ENCODE results near the gene ALG12.

The ALG12 gene

GRCh38 chr22:49929211-49929979, 11.2 kb upstream of the ALG12 start:
- no peak for DNase-seq

GRCh38 chr22:49928555-49929210, 10.4 kb upstream of the ALG12 start:
- no peak for DNase-seq

GRCh38 chr22:49928185-49928495, 9.9 kb upstream of the ALG12 start:
- no peak for DNase-seq

- DNase-seq = no peak
Measured at GRCh38 chr22:49927483-49928184, 9.4 kb upstream of the ALG12 start.

- no peak for DNase-seq
Measured at GRCh38 chr22:49926916-49927315, 8.7 kb upstream of the ALG12 start.

GRCh38 chr22:49925525-49926128, 7.4 kb upstream of the ALG12 start:
- DNase-seq = no peak

- no peak for DNase-seq
Measured at GRCh38 chr22:49924113-49924833, 6.0 kb upstream of the ALG12 start.

- no peak for DNase-seq
Measured at GRCh38 chr22:49923445-49923844, 5.2 kb upstream of the ALG12 start.

- DNase-seq = no peak
Measured at GRCh38 chr22:49922926-49923325, 4.7 kb upstream of the ALG12 start.

GRCh38 chr22:49922484-49922883, 4.2 kb upstream of the ALG12 start:
- DNase-seq = no peak

GRCh38 chr22:49921508-49922278, 3.5 kb upstream of the ALG12 start:
- no peak for DNase-seq

- no peak for DNase-seq
Measured at GRCh38 chr22:49920859-49921258, 2.6 kb upstream of the ALG12 start.

GRCh38 chr22:49918911-49919881, 958 bp upstream of the ALG12 start:
- no peak for DNase-seq

GRCh38 chr22:49916831-49917230, 1.4 kb downstream of the ALG12 start:
- DNase-seq = no peak

- no peak for DNase-seq
Measured at GRCh38 chr22:49915610-49916009, 2.6 kb downstream of the ALG12 start.

GRCh38 chr22:49914256-49914655, 4.0 kb downstream of the ALG12 start:
- no peak for DNase-seq

GRCh38 chr22:49913446-49913845, 4.8 kb downstream of the ALG12 start:
- DNase-seq = no peak

- DNase-seq = no peak
Measured at GRCh38 chr22:49913026-49913425, 5.2 kb downstream of the ALG12 start.

GRCh38 chr22:49911881-49912625, 6.2 kb downstream of the ALG12 start:
- no peak for DNase-seq
